ENCODE data around the gene TIMP1.

The TIMP1 gene

GRCh38 chrX:47631676-47632075, 49.4 kb downstream of the TIMP1 start:
- TF ChIP-seq CTCF (IDR thresholded peaks at IDR 0.05; ENCODE audit: insufficient read depth, low read depth, low read length, missing control alignments), result no peak

DNA sequence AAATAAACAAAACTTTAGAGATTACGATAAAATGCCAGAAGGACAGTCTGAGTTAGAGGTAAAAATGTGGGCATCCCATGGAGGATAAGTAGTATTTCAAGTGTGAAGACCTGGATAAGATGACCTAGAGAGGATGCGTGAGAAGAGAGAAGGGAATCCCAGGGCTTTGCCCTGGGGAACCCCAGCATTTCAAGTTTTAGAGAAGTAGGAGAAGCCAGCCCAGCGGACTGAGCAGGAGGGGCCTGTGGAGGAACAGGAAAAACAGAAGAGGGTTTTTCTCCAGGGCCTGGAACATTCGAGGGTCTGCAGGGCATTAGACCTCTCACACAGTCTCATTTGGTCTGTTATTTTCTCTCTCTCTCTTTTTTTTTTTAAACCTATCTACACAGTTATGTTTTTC, 50.4 kb downstream of the TIMP1 start:
- no peak for TF ChIP-seq CTCF (IDR thresholded peaks at IDR 0.05; ENCODE audit: insufficient read depth, low read depth, low read length, missing control alignments)
- no peak for DNase-seq (ENCODE audit: low read depth)
- no peak overlapping the region for H3K4me3 ChIP-seq (ENCODE audit: low read depth, low read length)

More at GRCh38 chrX:47631676-47632075, 49.4 kb downstream of the TIMP1 start:
- H3K4me3 ChIP-seq (ENCODE audit: low read depth, low read length), result no peak overlapping the region
- DNase-seq (ENCODE audit: low read depth), result no peak

DNA sequence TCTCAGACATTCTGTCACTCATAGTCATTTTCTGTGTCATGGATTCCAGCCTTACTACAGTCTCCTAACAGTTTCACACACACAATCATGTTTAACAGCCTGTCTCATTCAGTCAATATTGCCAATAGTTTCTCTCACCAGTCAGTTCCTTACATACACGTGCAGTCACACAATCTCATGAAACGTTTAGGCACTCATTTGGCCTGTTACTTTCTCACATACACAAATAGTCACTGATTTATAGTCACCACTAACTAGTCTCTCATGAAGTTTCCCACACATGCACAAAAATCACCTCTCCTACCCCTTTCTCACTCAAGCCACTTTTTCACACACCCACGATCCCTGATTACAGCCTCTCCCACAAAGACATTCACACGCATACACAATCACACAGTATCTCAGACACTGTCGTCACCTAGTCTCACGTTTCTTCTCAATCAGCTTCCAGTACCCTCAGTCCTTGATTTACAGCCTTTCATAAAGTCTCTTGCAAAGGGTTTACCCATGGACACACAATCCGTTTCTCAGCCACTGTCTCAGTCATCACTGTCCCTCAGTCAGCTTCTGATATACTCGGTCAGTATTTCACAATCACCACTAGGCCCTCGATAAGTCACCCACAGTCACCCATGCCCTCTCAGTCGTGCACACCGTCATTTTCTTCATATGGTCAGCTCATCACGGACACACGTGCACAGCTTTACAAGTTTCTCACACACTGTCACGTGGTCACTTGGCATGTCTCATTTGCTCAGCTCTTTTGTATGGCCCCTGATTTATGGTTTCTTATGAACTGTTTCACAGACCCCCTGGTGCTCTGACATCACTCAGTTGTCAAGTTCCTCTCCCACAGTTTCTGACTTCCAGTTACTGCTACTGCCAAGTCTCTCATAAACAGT, 51.7 kb downstream of the TIMP1 start:
- no peak for TF ChIP-seq CTCF (IDR thresholded peaks at IDR 0.05; ENCODE audit: insufficient read depth, low read depth, low read length, missing control alignments)
- no peak overlapping the region for H3K4me3 ChIP-seq (ENCODE audit: low read depth, low read length)
- DNase-seq (ENCODE audit: low read depth), result peak; percentile 37

DNA sequence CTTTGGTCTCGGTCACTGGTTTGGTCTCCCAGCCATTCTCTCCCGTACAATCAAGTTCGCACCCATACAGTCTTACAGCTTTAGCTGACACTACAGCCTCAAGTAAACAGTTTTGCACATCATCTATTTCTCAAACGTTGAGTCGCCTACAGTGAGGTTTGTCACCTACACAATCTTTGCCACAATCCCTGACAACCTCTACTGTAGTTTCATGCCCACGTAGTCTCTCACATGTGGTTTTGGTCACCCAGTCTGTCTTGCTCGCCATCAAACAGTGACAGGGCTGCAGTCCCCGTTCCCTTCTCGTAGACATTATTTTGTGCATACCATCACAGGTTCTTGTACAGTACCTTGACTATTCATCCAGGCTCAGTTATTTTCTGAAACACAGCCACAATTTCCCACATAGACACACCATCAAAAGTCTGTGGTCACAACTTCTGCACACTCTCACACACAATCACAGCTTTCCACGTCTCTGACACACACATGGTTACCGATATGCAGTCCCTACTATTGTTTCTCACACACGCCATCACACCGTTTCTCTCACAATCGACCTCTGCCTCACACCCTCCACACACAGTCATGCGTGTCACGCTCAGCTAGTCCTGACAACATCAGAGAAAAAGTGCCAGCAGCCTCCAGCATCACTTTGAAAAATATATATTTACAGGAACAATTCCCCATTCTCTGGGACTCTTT, 52.8 kb downstream of the TIMP1 start:
- no peak overlapping the region for H3K4me3 ChIP-seq (ENCODE audit: low read depth, low read length)
- TF ChIP-seq CTCF (IDR thresholded peaks at IDR 0.05; ENCODE audit: insufficient read depth, low read depth, low read length, missing control alignments), result no peak
- DNase-seq (ENCODE audit: low read depth), result no peak
